Neuronal stem cell (in vitro differentiated cells): ENCODE measurements around the gene CHEK2.

Source experiments
- DNase-seq: peaks from one replicate; pipeline ENCODE4 v3.0.0-alpha.2; 2013; ENCODE audit warnings: low spot score
- H2AFZ ChIP-seq: one replicate; pipeline ENCODE4 v1.6.1; 2013; ENCODE audit warnings: mild to moderate bottlenecking, low read length, inconsistent platforms
- H2AK5ac ChIP-seq: 2 replicates; pipeline ENCODE4 v1.6.1; 2013; ENCODE audit warnings: low read depth, mild to moderate bottlenecking, inconsistent platforms, low read length, moderate library complexity, mixed read lengths
- H2BK120ac ChIP-seq: 2 replicates; pipeline ENCODE4 v1.6.1; 2013; ENCODE audit warnings: low read depth, mild to moderate bottlenecking, inconsistent platforms, low read length, moderate library complexity, mixed read lengths
- H2BK12ac ChIP-seq: one replicate; pipeline ENCODE4 v1.6.1; 2013; ENCODE audit warnings: low read length, inconsistent platforms
- H2BK15ac ChIP-seq: 2 replicates; pipeline ENCODE4 v1.6.1; 2013; ENCODE audit warnings: mild to moderate bottlenecking, low read length, inconsistent platforms, mixed read lengths
- H2BK5ac ChIP-seq: one replicate; pipeline ENCODE4 v1.6.1; 2013; ENCODE audit warnings: inconsistent platforms, mild to moderate bottlenecking, low read length, moderate library complexity
- H3K14ac ChIP-seq: one replicate; pipeline ENCODE4 v1.6.1; 2013; ENCODE audit warnings: low read length, inconsistent platforms
- H3K18ac ChIP-seq: 2 replicates; pipeline ENCODE4 v1.6.1; 2013; ENCODE audit warnings: low read length, inconsistent platforms
- H3K23ac ChIP-seq: 2 replicates; pipeline ENCODE4 v1.6.1; 2013; ENCODE audit warnings: low read depth, mild to moderate bottlenecking, mixed read lengths, low read length, inconsistent platforms; ENCODE audit not compliant: poor library complexity
- H3K27ac ChIP-seq: replicated peaks from 3 replicates; pipeline ENCODE4 v1.5.1; 2013; ENCODE audit warnings: low read length, inconsistent platforms
- H3K27me3 ChIP-seq, 3 experiments: 2 replicates each; pipeline ENCODE4 v1.6.1; 2013; ENCODE audit warnings: low read length in 3 of 3, mild to moderate bottlenecking in 2 of 3, inconsistent platforms in 1 of 3, low read depth in 1 of 3, mixed read lengths in 1 of 3, moderate library complexity in 1 of 3; ENCODE audit not compliant: control insufficient read depth in 3 of 3, insufficient read depth in 3 of 3
- H3K36me3 ChIP-seq, 2 donors: replicated peaks in 1 of 2; 2 replicates each; pipeline ENCODE4 v1.6.1; 2013; ENCODE audit warnings: low read length in 2 of 2; ENCODE audit not compliant: control insufficient read depth in 2 of 2, insufficient read depth in 2 of 2
- H3K4ac ChIP-seq: 2 replicates; pipeline ENCODE4 v1.6.1; 2013; ENCODE audit warnings: inconsistent platforms, mild to moderate bottlenecking, low read length, moderate library complexity
- H3K4me1 ChIP-seq, 2 donors: 1 replicate in 1 of 2; 2 replicates in 1 of 2; pipeline ENCODE4 v1.6.1; 2013; ENCODE audit warnings: low read length in 2 of 2, low read depth in 1 of 2; ENCODE audit not compliant: control insufficient read depth in 2 of 2, insufficient read depth in 1 of 2
- H3K4me2 ChIP-seq: one replicate; pipeline ENCODE4 v1.6.1; 2013; ENCODE audit warnings: mild to moderate bottlenecking, low read length, inconsistent platforms; ENCODE audit not compliant: insufficient read depth, poor library complexity, severe bottlenecking
- H3K4me3 ChIP-seq, 2 donors: 2 replicates each; pipeline ENCODE4 v1.5.1; 2013; ENCODE audit warnings: low read length in 2 of 2, mild to moderate bottlenecking in 2 of 2, inconsistent platforms in 1 of 2, moderate library complexity in 1 of 2
- H3K79me1 ChIP-seq: one replicate; pipeline ENCODE4 v1.6.1; 2013; ENCODE audit warnings: low read depth, mild to moderate bottlenecking, inconsistent platforms, low read length, moderate library complexity
- H3K9ac ChIP-seq: one replicate; pipeline ENCODE4 v1.6.1; 2013; ENCODE audit warnings: mild to moderate bottlenecking, low read depth, low read length, inconsistent platforms; ENCODE audit not compliant: poor library complexity
- H3K9me3 ChIP-seq, 2 donors: replicated peaks in 1 of 2; 2 replicates each; pipeline versions ENCODE3 to v1.6.1; 2013; ENCODE audit warnings: low read length in 2 of 2, mild to moderate bottlenecking in 2 of 2, inconsistent platforms in 1 of 2, low read depth in 1 of 2, mixed read lengths in 1 of 2, moderate library complexity in 1 of 2; ENCODE audit not compliant: control insufficient read depth in 2 of 2, insufficient read depth in 1 of 2
- H4K8ac ChIP-seq: one replicate; pipeline ENCODE4 v1.6.1; 2013; ENCODE audit warnings: low read depth, mild to moderate bottlenecking, inconsistent platforms, low read length, moderate library complexity
- H4K91ac ChIP-seq: one replicate; pipeline ENCODE4 v1.6.1; 2013; ENCODE audit warnings: low read length, low read depth, mild to moderate bottlenecking, inconsistent platforms; ENCODE audit not compliant: poor library complexity
- WGBS, 2 donors: extraction: QIAGEN DNeasy Blood & Tissue Kit; methylation state at CpG; one replicate each; pipeline ENCODE4 v1.1.7; 2013; ENCODE audit warnings: missing lambda C conversion rate in 2 of 2, mixed read lengths in 1 of 2; ENCODE audit not compliant: insufficient read length in 2 of 2, insufficient replicate concordance in 1 of 2; ENCODE audit errors: extremely low coverage in 2 of 2; 5-methylcytosine and 5-hydroxymethylcytosine counted together

CHEK2 gene

GRCh38 chr22:28773461-28773867, 31.8 kb upstream of the CHEK2 start:
- Histone ChIP-seq H3K4me2 (peak overlapping the region; percentile 54), H2BK15ac (no peak overlapping the region), H2AFZ (peak overlapping the region; percentile 96), H3K27me3 (no peaks in the 10 kb centered on the region), H3K27ac (no peak overlapping the region), H4K91ac (no peak overlapping the region), H3K4me3 (peak overlapping the region; percentile 73 to 92), H3K4ac (no peak overlapping the region), H3K9ac (peak overlapping the region; percentile 76), H2BK12ac (no peak overlapping the region), H2BK120ac (no peak overlapping the region), H3K79me1 (peaks cover 4% of the 10 kb centered on the region), H3K9me3 (peaks cover 0 to 10% of the 10 kb centered on the region in 2 donors), H3K23ac (no peak overlapping the region), H3K18ac (no peak overlapping the region), H2AK5ac (no peak overlapping the region), H4K8ac (no peak overlapping the region), H3K36me3 (peaks cover 6 to 42% of the 10 kb centered on the region in 2 donors), H3K4me1 (peaks cover 0 to 4% of the 10 kb centered on the region in 2 donors), H2BK5ac (no peak overlapping the region), H3K14ac (no peak overlapping the region)
- WGBS, 2 donors: no CpG with 5 or more reads among the region's 10 CpGs
- no peak for DNase-seq

GRCh38 chr22:28772633-28773460, 31.2 kb upstream of the CHEK2 start, which contains the start of gene CCDC117:
CCDC117 (plus strand) TSS chr22:28772695; CDS start chr22:28772850, 155 bp downstream.
- H3K27me3 ChIP-seq: no peaks in the 10 kb centered on the region
- H3K4me1 ChIP-seq: peaks cover 0 to 4% of the 10 kb centered on the region in 2 donors

GRCh38 chr22:28771195-28771791, 29.7 kb upstream of the CHEK2 start:
- DNase-seq: no peak
- Histone ChIP-seq H4K8ac (no peak overlapping the region), H3K4ac (no peak overlapping the region), H2AK5ac (no peak overlapping the region), H2BK5ac (no peak overlapping the region), H3K9ac (no peak overlapping the region), H2BK15ac (no peak overlapping the region), H2BK12ac (no peak overlapping the region), H4K91ac (no peak overlapping the region), H3K18ac (no peak overlapping the region), H3K36me3 (peaks cover 6 to 21% of the 10 kb centered on the region in 2 donors), H3K4me1 (peaks cover 0 to 4% of the 10 kb centered on the region in 2 donors), H2BK120ac (no peak overlapping the region), H3K27ac (no peak overlapping the region), H3K4me3 (no peak overlapping the region), H3K23ac (no peak overlapping the region), H3K27me3 (no peaks in the 10 kb centered on the region), H3K14ac (no peak overlapping the region), H2AFZ (peak overlapping the region; percentile 18), H3K4me2 (no peak overlapping the region), H3K79me1 (peaks cover 2% of the 10 kb centered on the region), H3K9me3 (peaks cover 0 to 10% of the 10 kb centered on the region in 2 donors)
- WGBS, 2 donors: no CpG with 5 or more reads among the region's 5 CpGs

More at GRCh38 chr22:28772633-28773460, 31.2 kb upstream of the CHEK2 start, which contains the start of gene CCDC117:
- DNase-seq: peak; percentile 87
- Histone ChIP-seq H2BK15ac (no peak within 1 kb of the TSS), H2BK120ac (no peak within 1 kb of the TSS), H2BK5ac (peak within 1 kb of the TSS; percentile 93), H3K23ac (peak within 1 kb of the TSS; percentile 73), H3K9me3 (peaks cover 0 to 10% of the 10 kb centered on the region in 2 donors), H3K4me2 (peak within 1 kb of the TSS; percentile 54), H3K4me3 (peak within 1 kb of the TSS; percentile 73 to 92), H3K36me3 (peaks cover 6 to 37% of the 10 kb centered on the region in 2 donors), H4K8ac (no peak within 1 kb of the TSS), H3K79me1 (peaks cover 4% of the 10 kb centered on the region), H3K9ac (peak within 1 kb of the TSS; percentile 81), H3K27ac (peak within 1 kb of the TSS; percentile 86), H2BK12ac (peak within 1 kb of the TSS; percentile 41), H2AK5ac (no peak within 1 kb of the TSS), H2AFZ (peak within 1 kb of the TSS; percentile 96), H3K14ac (no peak within 1 kb of the TSS), H3K4ac (no peak within 1 kb of the TSS), H3K18ac (peak within 1 kb of the TSS; percentile 95), H4K91ac (no peak within 1 kb of the TSS)
- no CpG with 5 or more reads among the region's 92 CpGs for WGBS, 2 donors
